IgD-negative memory B cell (primary cell): ENCODE data around the gene ADARB2. TPM values are rescaled to one million over a fixed set of nuclear protein-coding genes. Genes with fewer than 3 reads are reported as not detected.

Experiments used
- H3K27ac Mint-ChIP-seq, 3 donors: one replicate each; pipeline ENCODE4 v1.8.0; 2020 to 2022; ENCODE audit warnings: mild to moderate bottlenecking in 3 of 3, mixed read lengths in 3 of 3, moderate library complexity in 1 of 3
- H3K27me3 Mint-ChIP-seq: one replicate; pipeline ENCODE4 v1.8.0; 2021; ENCODE audit warnings: mixed read lengths
- H3K36me3 Mint-ChIP-seq: one replicate; pipeline ENCODE4 v1.8.0; 2020; ENCODE audit warnings: mild to moderate bottlenecking, mixed read lengths
- H3K4me1 Mint-ChIP-seq, 3 donors: one replicate each; pipeline ENCODE4 v1.8.0; 2020 to 2022; ENCODE audit warnings: mixed read lengths in 3 of 3, mild to moderate bottlenecking in 1 of 3
- H3K4me3 Mint-ChIP-seq, 4 donors: one replicate each; pipeline ENCODE4 v1.8.0; 2020 to 2022; ENCODE audit warnings: mild to moderate bottlenecking in 4 of 4, mixed read lengths in 4 of 4, moderate library complexity in 3 of 4
- H3K9me3 Mint-ChIP-seq, 3 donors: one replicate each; pipeline ENCODE4 v1.8.0; 2020 to 2021; ENCODE audit warnings: mixed read lengths in 3 of 3, mild to moderate bottlenecking in 1 of 3
- polyA plus RNA-seq: library from polyadenylated mRNA; unstranded; fragments of 300-500 nt; fragmentation: Illumina TruSeq; gene quantifications from one replicate; pipeline ENCODE4 v1.2.3, GENCODE V29; 2021

Gene ADARB2
- polyA plus RNA-seq, 1 donor from 2014 or later: not detected

- H3K36me3 Mint-ChIP-seq: peaks cover 3% of the 10 kb centered on the region
- peaks cover 0 to 2% (median 0%) of the 10 kb centered on the region in 3 donors for H3K4me1 Mint-ChIP-seq
- peaks cover 0 to 4% (median 0%) of the 10 kb centered on the region in 3 donors for H3K9me3 Mint-ChIP-seq
- no peak overlapping the region for H3K4me3 Mint-ChIP-seq
- peaks cover 13% of the 10 kb centered on the region for H3K27me3 Mint-ChIP-seq
- no peak overlapping the region for H3K27ac Mint-ChIP-seq
Observed at GRCh38 chr10:1686491-1686749, 50.9 kb downstream of the ADARB2 start.

DNA sequence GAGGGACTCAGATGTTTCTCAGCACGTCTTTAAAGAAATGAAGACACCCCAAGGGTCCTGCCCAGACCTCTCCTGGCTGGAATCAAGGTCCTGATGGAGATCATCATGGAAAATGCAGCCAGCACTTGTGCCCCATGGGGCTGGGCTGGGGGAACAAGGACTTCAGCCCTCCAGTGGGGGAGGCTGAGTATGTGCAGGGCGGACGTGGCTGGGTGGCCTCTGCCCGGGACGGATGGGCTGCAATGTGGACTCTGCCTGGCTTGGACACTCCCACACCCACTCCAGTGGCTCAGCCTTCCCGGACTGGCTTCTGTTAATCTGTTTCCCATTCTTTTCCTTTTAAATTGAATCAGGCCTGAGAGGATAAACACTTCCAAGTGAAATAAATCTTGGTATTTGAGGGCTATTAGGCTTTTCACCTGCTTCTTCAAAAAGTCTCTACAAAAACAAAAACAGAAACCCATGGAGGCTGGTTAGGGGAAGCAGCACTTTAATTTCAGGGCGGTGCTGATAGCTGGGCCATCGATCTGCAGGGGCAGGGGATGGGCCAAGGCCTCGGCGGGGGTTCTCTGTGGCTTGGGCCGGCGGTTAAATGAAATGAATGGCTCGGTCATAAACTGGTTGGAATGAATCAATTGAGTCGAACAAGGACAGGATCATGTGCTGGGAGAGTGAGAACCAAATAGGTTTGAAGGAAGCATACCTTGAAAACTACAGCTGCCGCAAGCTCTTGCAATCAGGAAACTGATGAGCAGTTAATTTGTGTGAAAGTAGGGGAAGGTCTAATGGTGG is 51.4 kb downstream of the ADARB2 start:
- no peak overlapping the region for H3K27ac Mint-ChIP-seq
- H3K4me1 Mint-ChIP-seq: peaks cover 0 to 2% (median 0%) of the 10 kb centered on the region in 3 donors
- peaks cover 12% of the 10 kb centered on the region for H3K27me3 Mint-ChIP-seq
- peaks cover 0 to 4% (median 0%) of the 10 kb centered on the region in 3 donors for H3K9me3 Mint-ChIP-seq
- H3K36me3 Mint-ChIP-seq: peaks cover 3% of the 10 kb centered on the region
- no peak overlapping the region for H3K4me3 Mint-ChIP-seq

GRCh38 chr10:1684991-1685390 is 52.3 kb downstream of the ADARB2 start:
- peaks cover 0 to 4% (median 0%) of the 10 kb centered on the region in 3 donors for H3K9me3 Mint-ChIP-seq
- peaks cover 3% of the 10 kb centered on the region for H3K36me3 Mint-ChIP-seq
- H3K27me3 Mint-ChIP-seq: peaks cover 8% of the 10 kb centered on the region
- no peak overlapping the region for H3K4me3 Mint-ChIP-seq
- H3K27ac Mint-ChIP-seq: no peak overlapping the region
- H3K4me1 Mint-ChIP-seq: no peaks in the 10 kb centered on the region

DNA sequence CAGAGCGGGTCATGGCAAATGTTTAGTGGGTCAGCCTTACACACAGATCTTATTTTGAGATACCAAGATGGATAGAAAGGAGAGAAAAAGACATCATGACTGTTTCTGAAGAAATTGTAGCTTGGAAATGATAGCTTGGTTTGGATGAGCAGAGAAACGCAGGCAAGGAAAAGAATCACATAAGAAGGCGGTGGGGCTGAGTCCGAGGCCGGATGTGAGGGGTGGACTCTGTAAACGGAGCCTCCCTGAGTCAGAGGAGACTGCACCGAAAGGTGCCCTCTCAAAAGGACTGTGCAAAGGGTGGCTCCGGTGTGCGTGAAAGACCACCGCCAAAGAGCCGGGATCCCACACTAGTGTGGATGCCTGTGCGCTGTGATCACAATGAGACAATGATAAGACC is 53.7 kb downstream of the ADARB2 start:
- Mint-ChIP-seq H3K4me1 (no peaks in the 10 kb centered on the region), H3K4me3 (no peak overlapping the region), H3K27ac (no peak overlapping the region), H3K36me3 (peaks cover 3% of the 10 kb centered on the region), H3K9me3 (peaks cover 0 to 4% (median 0%) of the 10 kb centered on the region in 3 donors), H3K27me3 (peaks cover 8% of the 10 kb centered on the region)

DNA sequence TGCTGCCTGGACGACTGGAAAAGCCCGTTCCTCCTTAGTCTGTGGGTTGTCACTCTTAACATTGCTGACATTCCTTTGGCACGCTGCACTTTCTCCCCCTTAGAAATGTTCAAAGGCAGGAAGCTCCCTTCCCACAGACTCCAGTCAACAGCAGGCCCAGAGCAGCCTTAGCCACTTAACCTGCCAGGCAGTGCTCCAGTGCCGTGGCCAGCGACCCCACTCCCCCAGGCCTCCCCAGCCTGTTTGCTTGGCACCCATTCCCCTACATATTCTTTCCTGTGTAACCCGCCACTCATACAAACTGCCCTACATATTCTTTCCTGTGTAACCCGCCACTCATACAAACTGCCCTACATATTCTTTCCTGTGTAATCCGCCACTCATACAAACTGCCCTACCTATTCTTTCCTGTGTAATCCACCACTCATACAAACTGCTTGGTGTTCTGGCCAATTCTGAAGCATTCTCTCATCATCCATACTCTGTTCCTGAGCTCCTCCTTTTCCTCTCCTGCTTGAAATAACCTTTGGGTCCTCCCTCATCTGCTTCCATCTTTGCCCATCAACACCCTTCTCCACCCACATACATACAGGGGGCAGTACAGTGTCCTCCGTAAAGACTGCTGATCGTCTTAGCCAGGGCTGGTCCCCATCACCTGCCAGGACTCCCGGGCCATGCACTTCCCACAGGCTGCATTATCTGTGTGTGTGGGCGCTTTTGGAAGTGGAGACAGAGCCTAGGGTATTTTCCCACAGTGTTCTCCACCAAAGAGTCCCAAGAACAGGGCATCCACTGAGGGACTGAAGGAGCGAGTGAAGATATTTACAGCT is 57.3 kb downstream of the ADARB2 start:
- H3K4me3 Mint-ChIP-seq: peak overlapping the region in 1 of 4 donors; percentile 52
- H3K9me3 Mint-ChIP-seq: peaks cover 0 to 3% (median 0%) of the 10 kb centered on the region in 3 donors
- H3K36me3 Mint-ChIP-seq: peaks cover 3% of the 10 kb centered on the region
- peaks cover 10% of the 10 kb centered on the region for H3K27me3 Mint-ChIP-seq
- H3K4me1 Mint-ChIP-seq: peaks cover 0 to 5% (median 0%) of the 10 kb centered on the region in 3 donors
- H3K27ac Mint-ChIP-seq: no peak overlapping the region

DNA sequence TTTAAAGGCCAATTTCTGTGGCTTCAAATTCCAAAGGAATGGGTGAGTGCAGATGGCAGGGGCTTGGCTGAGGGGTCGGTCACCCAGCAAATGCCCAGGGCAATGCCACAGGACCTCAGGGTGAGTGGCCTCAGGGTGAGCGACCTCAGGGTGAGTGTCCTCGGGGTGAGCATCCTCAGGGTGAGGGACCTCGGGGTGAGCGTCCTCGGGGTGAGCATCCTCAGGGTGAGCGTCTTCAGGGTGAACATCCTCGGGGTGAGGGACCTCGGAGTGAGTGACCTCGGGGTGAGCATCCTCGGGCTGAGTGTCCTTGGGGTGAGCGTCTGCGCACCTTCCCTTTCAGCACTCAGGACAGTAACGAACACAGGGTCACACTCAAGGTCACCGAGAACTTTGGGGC is 59.2 kb downstream of the ADARB2 start:
- peaks cover 21% of the 10 kb centered on the region for H3K27me3 Mint-ChIP-seq
- no peaks in the 10 kb centered on the region for H3K36me3 Mint-ChIP-seq
- no peak overlapping the region for H3K27ac Mint-ChIP-seq
- H3K9me3 Mint-ChIP-seq: no peaks in the 10 kb centered on the region
- peaks cover 4 to 11% (median 7%) of the 10 kb centered on the region in 3 donors for H3K4me1 Mint-ChIP-seq
- H3K4me3 Mint-ChIP-seq: no peak overlapping the region

DNA sequence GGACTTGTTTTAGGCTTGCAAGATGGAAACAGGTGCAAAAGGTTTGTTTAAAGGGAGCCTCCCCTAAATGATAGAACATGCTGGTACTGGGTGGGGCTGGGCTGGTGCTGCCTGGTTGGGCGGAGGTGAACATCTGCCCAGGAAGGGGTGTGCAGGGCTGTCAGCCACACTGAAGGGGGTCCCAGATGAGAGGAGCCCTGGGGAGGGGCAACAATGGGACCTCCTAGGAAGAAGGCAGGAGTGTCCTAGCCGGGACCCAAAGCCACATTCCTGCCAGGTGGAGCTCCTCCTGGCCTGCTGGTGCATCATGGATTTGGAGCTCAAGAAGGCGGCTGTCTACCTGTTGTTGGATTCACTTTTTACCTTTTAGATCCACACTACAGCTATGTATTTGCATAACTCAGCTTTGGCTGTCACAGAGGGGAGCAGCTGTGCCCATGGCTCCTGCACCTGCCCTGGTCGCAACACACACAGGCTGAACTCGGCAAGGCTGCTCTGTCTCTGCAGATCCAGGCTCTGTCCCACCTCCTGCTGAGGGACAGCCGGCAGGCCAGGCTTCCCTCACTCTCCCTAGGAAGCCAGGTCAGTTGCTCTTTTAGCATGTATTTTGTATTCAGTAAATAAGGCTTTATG is 59.9 kb downstream of the ADARB2 start:
- no peaks in the 10 kb centered on the region for H3K9me3 Mint-ChIP-seq
- no peak overlapping the region for H3K27ac Mint-ChIP-seq
- H3K4me1 Mint-ChIP-seq: peaks cover 4 to 11% (median 7%) of the 10 kb centered on the region in 3 donors
- H3K27me3 Mint-ChIP-seq: peaks cover 25% of the 10 kb centered on the region
- H3K4me3 Mint-ChIP-seq: no peak overlapping the region
- no peaks in the 10 kb centered on the region for H3K36me3 Mint-ChIP-seq

- H3K4me3 Mint-ChIP-seq: no peak overlapping the region
- no peaks in the 10 kb centered on the region for H3K36me3 Mint-ChIP-seq
- H3K27me3 Mint-ChIP-seq: peaks cover 28% of the 10 kb centered on the region
- no peaks in the 10 kb centered on the region for H3K9me3 Mint-ChIP-seq
- peak overlapping the region in 1 of 3 donors; percentile 37 for H3K27ac Mint-ChIP-seq
- peaks cover 4 to 11% (median 7%) of the 10 kb centered on the region in 3 donors for H3K4me1 Mint-ChIP-seq
Observed at GRCh38 chr10:1674501-1674900, 62.8 kb downstream of the ADARB2 start.

DNA sequence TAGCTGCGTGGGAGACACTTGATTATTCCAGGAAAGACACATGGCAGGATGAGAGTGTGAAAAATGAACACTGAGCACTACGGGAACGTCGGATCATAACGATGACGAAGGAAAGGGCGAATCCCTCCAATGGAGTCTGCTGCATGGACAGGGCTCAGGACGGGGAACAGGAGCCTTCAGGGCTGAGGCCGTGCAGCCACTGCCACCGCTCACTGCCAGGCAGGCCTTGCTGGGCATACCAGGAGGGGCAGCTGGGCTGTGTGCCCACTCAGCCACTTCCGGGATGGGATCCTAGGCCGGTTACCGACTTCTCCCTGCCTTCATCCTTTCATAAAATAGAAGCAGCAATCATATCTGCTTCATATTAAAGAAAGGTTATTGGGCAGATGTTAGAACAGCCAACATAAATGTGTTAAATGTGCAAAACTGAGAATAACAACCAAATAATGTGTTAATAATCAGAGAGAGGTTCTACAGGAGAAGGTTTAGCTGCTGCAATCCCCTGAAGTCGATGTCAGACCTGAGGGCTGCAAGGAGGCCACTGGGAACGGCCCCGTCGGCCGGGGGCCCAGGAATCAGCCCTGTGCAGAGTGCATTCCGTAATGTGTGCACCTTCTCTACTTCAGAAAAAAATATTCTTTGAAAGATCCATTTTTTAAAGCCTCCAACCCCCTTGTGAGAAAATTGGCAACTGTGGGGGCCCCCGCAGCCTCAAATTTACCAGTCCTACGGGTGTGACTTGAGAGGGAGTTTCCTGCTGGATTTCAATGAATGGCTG is 63.6 kb downstream of the ADARB2 start:
- peaks cover 4 to 11% (median 7%) of the 10 kb centered on the region in 3 donors for H3K4me1 Mint-ChIP-seq
- H3K4me3 Mint-ChIP-seq: peak overlapping the region in 1 of 4 donors; percentile 14
- H3K9me3 Mint-ChIP-seq: no peaks in the 10 kb centered on the region
- H3K36me3 Mint-ChIP-seq: no peaks in the 10 kb centered on the region
- H3K27me3 Mint-ChIP-seq: peaks cover 26% of the 10 kb centered on the region
- H3K27ac Mint-ChIP-seq: no peak overlapping the region

DNA sequence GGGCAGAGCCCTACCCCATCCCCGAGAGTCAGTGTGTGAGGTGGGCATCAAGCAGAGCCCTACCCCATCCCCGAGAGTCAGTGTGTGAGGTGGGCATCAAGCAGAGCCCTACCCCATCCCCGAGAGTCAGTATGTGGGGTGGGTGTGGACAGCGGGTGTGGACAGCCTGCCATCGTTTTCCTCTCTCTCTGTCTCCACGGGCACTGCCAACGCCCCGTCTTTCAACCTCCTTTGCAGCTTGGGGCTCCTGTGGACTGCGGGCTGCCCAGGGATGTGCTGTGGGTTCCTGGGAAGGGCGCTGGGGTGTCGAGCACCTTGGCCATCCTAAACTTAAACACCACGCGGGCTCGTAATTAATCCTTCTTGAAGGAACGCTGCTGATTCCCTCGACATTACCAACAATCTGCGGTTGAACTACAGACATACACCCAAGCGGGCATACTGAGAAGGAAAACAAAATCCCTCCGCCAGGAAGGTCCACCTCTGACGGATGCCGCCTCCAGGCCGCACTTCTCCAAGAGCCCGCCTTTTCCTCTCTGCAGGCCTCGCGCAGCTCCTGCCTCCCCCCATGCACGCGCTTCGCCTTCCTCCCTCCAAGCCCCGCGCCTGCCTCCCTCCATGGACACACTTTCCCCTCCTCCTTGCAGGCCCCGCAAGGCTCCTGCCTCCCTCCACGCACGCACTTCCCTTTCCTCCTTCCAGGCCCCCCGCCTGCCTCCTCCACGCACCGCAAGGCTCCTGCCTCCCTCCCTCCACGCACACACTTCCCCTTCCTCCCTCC is 65.1 kb downstream of the ADARB2 start:
- no peaks in the 10 kb centered on the region for H3K9me3 Mint-ChIP-seq
- H3K27me3 Mint-ChIP-seq: peaks cover 21% of the 10 kb centered on the region
- H3K27ac Mint-ChIP-seq: no peak overlapping the region
- peaks cover 4 to 9% (median 7%) of the 10 kb centered on the region in 3 donors for H3K4me1 Mint-ChIP-seq
- no peaks in the 10 kb centered on the region for H3K36me3 Mint-ChIP-seq
- H3K4me3 Mint-ChIP-seq: no peak overlapping the region

- Mint-ChIP-seq H3K36me3 (no peaks in the 10 kb centered on the region), H3K4me3 (peak overlapping the region in 1 of 4 donors; percentile 33), H3K4me1 (peaks cover 4 to 8% (median 7%) of the 10 kb centered on the region in 3 donors), H3K27me3 (peaks cover 21% of the 10 kb centered on the region), H3K9me3 (no peaks in the 10 kb centered on the region), H3K27ac (no peak overlapping the region)
Observed at GRCh38 chr10:1671366-1672000, 65.8 kb downstream of the ADARB2 start.

GRCh38 chr10:1670541-1671365 is 66.6 kb downstream of the ADARB2 start:
- Mint-ChIP-seq H3K27ac (no peak overlapping the region), H3K9me3 (no peaks in the 10 kb centered on the region), H3K4me1 (peaks cover 4 to 8% (median 7%) of the 10 kb centered on the region in 3 donors), H3K27me3 (peaks cover 21% of the 10 kb centered on the region), H3K4me3 (no peak overlapping the region), H3K36me3 (no peaks in the 10 kb centered on the region)

- peaks cover 2 to 5% (median 3%) of the 10 kb centered on the region in 3 donors for H3K4me1 Mint-ChIP-seq
- H3K9me3 Mint-ChIP-seq: no peaks in the 10 kb centered on the region
- H3K27me3 Mint-ChIP-seq: peaks cover 17% of the 10 kb centered on the region
- H3K27ac Mint-ChIP-seq: no peak overlapping the region
- no peaks in the 10 kb centered on the region for H3K36me3 Mint-ChIP-seq
- H3K4me3 Mint-ChIP-seq: no peak overlapping the region
Observed at GRCh38 chr10:1669433-1669832, 67.9 kb downstream of the ADARB2 start.
